Nephron (organoid): ENCODE measurements around the gene NRBF2.

Experiments used
- H3K27ac Mint-ChIP-seq, 3 experiments: 2 replicates each; pipeline ENCODE4 v1.8.0; 2020; ENCODE audit warnings: mixed read lengths in 3 of 3, mild to moderate bottlenecking in 2 of 3, moderate library complexity in 1 of 3
- H3K27me3 Mint-ChIP-seq: 2 replicates; pipeline ENCODE4 v1.8.0; 2021; ENCODE audit warnings: low read depth, mild to moderate bottlenecking, moderate library complexity, mixed read lengths
- H3K36me3 Mint-ChIP-seq: 2 replicates; pipeline ENCODE4 v1.8.0; 2020; ENCODE audit warnings: low read depth, mixed read lengths
- H3K4me1 Mint-ChIP-seq: 2 replicates; pipeline ENCODE4 v1.8.0; 2020; ENCODE audit warnings: mixed read lengths
- H3K4me3 Mint-ChIP-seq, 3 experiments: 2 replicates each; pipeline ENCODE4 v1.8.0; 2020; ENCODE audit warnings: mild to moderate bottlenecking in 3 of 3, mixed read lengths in 3 of 3, moderate library complexity in 2 of 3
- H3K9me3 Mint-ChIP-seq: 2 replicates; pipeline ENCODE4 v1.8.0; 2020; ENCODE audit warnings: mixed read lengths
- TF ChIP-seq, protein P1 (sequence below), 3 experiments: fragments of 200-600 bp; sonication (generic); IDR thresholded peaks; one replicate each; pipeline ENCODE4 v1.5.0; 2021; ENCODE audit warnings: antibody characterized with exemption in 3 of 3; ENCODE audit not compliant: unreplicated experiment in 3 of 3

NRBF2 gene

GRCh38 chr10:63199716-63200115, 66.6 kb downstream of the NRBF2 start:
- H3K4me3 Mint-ChIP-seq: no peak overlapping the region
- H3K9me3 Mint-ChIP-seq: no peaks in the 10 kb centered on the region
- H3K4me1 Mint-ChIP-seq: peaks cover 44% of the 10 kb centered on the region
- peak overlapping the region in 2 of 3 experiments; percentile 2 to 55 for H3K27ac Mint-ChIP-seq
- peaks cover 64% of the 10 kb centered on the region for H3K36me3 Mint-ChIP-seq
- TF ChIP-seq, protein P1, sequence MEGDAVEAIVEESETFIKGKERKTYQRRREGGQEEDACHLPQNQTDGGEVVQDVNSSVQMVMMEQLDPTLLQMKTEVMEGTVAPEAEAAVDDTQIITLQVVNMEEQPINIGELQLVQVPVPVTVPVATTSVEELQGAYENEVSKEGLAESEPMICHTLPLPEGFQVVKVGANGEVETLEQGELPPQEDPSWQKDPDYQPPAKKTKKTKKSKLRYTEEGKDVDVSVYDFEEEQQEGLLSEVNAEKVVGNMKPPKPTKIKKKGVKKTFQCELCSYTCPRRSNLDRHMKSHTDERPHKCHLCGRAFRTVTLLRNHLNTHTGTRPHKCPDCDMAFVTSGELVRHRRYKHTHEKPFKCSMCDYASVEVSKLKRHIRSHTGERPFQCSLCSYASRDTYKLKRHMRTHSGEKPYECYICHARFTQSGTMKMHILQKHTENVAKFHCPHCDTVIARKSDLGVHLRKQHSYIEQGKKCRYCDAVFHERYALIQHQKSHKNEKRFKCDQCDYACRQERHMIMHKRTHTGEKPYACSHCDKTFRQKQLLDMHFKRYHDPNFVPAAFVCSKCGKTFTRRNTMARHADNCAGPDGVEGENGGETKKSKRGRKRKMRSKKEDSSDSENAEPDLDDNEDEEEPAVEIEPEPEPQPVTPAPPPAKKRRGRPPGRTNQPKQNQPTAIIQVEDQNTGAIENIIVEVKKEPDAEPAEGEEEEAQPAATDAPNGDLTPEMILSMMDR (IDR thresholded peaks at IDR 0.05; ENCODE audit: unreplicated experiment in 3 of 3): no peak
- H3K27me3 Mint-ChIP-seq: no peaks in the 10 kb centered on the region

DNA sequence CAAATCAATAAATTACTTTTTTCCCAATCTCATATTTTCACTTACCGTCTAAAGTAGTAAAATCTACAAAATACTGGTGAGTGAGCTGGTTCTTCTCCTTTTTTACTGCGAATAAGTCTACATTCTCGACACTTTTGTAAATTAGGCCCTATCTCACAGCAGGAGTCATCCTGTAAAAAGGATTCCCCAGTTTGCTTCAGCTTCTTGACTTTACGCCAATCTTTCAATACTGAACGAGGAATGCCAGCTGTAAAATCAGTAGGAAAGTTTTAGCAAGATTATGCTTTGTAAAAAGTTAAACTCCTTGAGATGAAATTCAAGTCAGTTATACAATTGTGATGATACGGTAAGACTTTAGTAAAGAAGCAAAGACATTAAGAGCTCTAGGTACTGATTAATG, 67.3 kb downstream of the NRBF2 start:
- H3K27me3 Mint-ChIP-seq: no peaks in the 10 kb centered on the region
- H3K4me1 Mint-ChIP-seq: peaks cover 50% of the 10 kb centered on the region
- TF ChIP-seq, protein P1 (IDR thresholded peaks at IDR 0.05; ENCODE audit: unreplicated experiment in 3 of 3): no peak
- no peaks in the 10 kb centered on the region for H3K9me3 Mint-ChIP-seq
- no peak overlapping the region for H3K4me3 Mint-ChIP-seq
- H3K27ac Mint-ChIP-seq: peak overlapping the region; percentile 25 to 76 (median 55)
- H3K36me3 Mint-ChIP-seq: peaks cover 67% of the 10 kb centered on the region

DNA sequence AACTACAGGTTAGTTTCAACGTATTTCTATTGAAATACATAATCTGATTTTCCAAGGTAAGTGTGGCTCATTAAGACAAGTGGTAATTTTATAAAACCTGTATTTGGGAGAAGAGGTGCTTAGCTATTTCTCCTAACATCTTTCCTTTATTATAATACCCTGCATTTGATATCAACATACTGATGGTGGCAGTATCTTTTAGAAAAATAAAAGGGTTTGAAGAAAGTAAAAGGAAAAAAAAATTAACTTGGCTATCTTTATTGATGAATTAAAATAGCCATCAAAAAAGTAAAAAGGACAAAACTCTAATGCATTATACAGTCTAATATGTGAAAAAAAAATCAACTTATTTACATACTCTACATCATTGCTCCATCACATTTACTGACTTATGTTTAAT, 68.0 kb downstream of the NRBF2 start:
- H3K27me3 Mint-ChIP-seq: no peaks in the 10 kb centered on the region
- no peak overlapping the region for H3K4me3 Mint-ChIP-seq
- peak overlapping the region in 2 of 3 experiments; percentile 45 to 55 for H3K27ac Mint-ChIP-seq
- TF ChIP-seq, protein P1 (IDR thresholded peaks at IDR 0.05; ENCODE audit: unreplicated experiment in 3 of 3): no peak
- H3K4me1 Mint-ChIP-seq: peaks cover 51% of the 10 kb centered on the region
- H3K9me3 Mint-ChIP-seq: no peaks in the 10 kb centered on the region
- peaks cover 68% of the 10 kb centered on the region for H3K36me3 Mint-ChIP-seq
